Activated CD4-positive, CD25-positive, alpha-beta regulatory T cell (primary cell): Measurements from ENCODE around the gene BMP4.
"Not testable (repeated sequence)": the region's sequence is repeated elsewhere in the genome, so short reads cannot be mapped to it uniquely, and the experiment has no call there.

Experiments used
- DNase-seq, 4 experiments: peaks; one replicate each; lab custom pipeline; 2025; lab: John Stamatoyannopoulos, UW

BMP4 gene

GRCh38 chr14:53956427-53957201, at the start of gene BMP4:
BMP4 (minus strand) TSS chr14:53956825; CDS start chr14:53952222, 4,603 bp downstream.
- no peak for DNase-seq

- no peak for DNase-seq
Observed at GRCh38 chr14:54003064-54003463, 46.4 kb upstream of the BMP4 start.

- DNase-seq: no peak
Observed at GRCh38 chr14:54002653-54003052, 46.0 kb upstream of the BMP4 start.

GRCh38 chr14:54001189-54001878, 44.7 kb upstream of the BMP4 start:
- DNase-seq: no peak

GRCh38 chr14:54000341-54000811, 43.8 kb upstream of the BMP4 start:
- no peak for DNase-seq

GRCh38 chr14:53999061-53999488, 42.5 kb upstream of the BMP4 start:
- DNase-seq: no peak

- no peak for DNase-seq
Observed at GRCh38 chr14:53996041-53996440, 39.4 kb upstream of the BMP4 start.

GRCh38 chr14:53993920-53994607, 37.4 kb upstream of the BMP4 start:
- no peak for DNase-seq

- DNase-seq: no peak
Observed at GRCh38 chr14:53990978-53991377, 34.4 kb upstream of the BMP4 start.

- DNase-seq: not testable (repeated sequence)
Observed at GRCh38 chr14:53986718-53987117, 30.1 kb upstream of the BMP4 start.

- not testable (repeated sequence) for DNase-seq
Observed at GRCh38 chr14:53984958-53985357, 28.3 kb upstream of the BMP4 start.

- DNase-seq: no peak
Observed at GRCh38 chr14:53983112-53983511, 26.5 kb upstream of the BMP4 start.

- no peak for DNase-seq
Observed at GRCh38 chr14:53982546-53982945, 25.9 kb upstream of the BMP4 start.

- DNase-seq: no peak
Observed at GRCh38 chr14:53979747-53980642, 23.4 kb upstream of the BMP4 start.

- DNase-seq: no peak
Observed at GRCh38 chr14:53979113-53979681, 22.6 kb upstream of the BMP4 start.

- DNase-seq: no peak
Observed at GRCh38 chr14:53978194-53978593, 21.6 kb upstream of the BMP4 start.

- DNase-seq: no peak
Observed at GRCh38 chr14:53975444-53975843, 18.8 kb upstream of the BMP4 start.

- DNase-seq: no peak
Observed at GRCh38 chr14:53971521-53971920, 14.9 kb upstream of the BMP4 start.

GRCh38 chr14:53969326-53969725, 12.7 kb upstream of the BMP4 start:
- no peak for DNase-seq

GRCh38 chr14:53968726-53969125, 12.1 kb upstream of the BMP4 start:
- DNase-seq: no peak

GRCh38 chr14:53967606-53968005, 11.0 kb upstream of the BMP4 start:
- no peak for DNase-seq
